ENCODE results near the gene NANP.
"Not testable (repeated sequence)": the region's sequence is repeated elsewhere in the genome, so short reads cannot be mapped to it uniquely, and the experiment has no call there.

The NANP gene

GRCh38 chr20:25605148-25605547, 18.7 kb downstream of the NANP start:
- no peak for DNase-seq

- no peak for DNase-seq
Measured at GRCh38 chr20:25604611-25605010, 19.2 kb downstream of the NANP start.

DNA sequence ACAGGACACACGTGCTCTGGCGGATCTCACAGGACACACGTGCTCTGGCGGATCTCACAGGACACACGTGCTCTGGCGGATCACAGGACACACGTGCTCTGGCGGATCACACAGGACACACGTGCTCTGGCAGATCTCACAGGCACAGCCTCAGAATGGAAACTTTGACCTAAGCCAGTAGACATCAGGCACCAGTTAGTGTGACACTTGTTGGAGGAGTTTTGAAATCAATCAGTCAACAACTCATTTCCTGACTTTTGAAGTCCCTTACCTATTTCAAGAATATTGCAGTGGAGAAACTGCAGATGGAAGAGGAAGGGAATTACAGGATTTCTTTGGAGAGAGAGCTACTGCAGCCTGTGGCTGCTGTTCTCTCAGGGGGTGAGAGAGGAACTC, 20.9 kb downstream of the NANP start:
- not testable (repeated sequence) for DNase-seq

DNA sequence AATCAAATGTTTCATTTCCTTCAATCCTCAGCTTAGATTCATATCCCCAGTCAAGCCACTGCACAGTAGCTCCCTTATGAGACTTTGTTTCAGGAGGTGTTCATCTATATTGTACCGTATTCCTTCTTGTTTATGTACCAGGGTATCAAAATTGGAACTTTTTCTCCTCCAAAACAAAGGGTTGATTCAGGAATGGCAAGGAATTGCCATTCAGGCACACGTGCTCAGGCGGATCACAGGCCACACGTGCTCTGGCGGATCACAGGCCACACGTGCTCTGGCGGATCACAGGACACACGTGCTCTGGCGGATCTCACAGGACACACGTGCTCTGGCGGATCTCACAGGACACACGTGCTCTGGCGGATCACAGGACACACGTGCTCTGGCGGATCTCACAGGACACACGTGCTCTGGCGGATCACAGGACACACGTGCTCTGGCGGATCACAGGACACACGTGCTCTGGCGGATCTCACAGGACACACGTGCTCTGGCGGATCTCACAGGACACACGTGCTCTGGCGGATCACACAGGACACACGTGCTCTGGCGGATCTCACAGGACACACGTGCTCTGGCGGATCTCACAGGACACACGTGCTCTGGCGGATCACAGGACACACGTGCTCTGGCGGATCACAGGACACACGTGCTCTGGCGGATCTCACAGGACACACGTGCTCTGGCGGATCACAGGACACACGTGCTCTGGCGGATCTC, 21.5 kb downstream of the NANP start:
- DNase-seq, result not testable (repeated sequence)

DNA sequence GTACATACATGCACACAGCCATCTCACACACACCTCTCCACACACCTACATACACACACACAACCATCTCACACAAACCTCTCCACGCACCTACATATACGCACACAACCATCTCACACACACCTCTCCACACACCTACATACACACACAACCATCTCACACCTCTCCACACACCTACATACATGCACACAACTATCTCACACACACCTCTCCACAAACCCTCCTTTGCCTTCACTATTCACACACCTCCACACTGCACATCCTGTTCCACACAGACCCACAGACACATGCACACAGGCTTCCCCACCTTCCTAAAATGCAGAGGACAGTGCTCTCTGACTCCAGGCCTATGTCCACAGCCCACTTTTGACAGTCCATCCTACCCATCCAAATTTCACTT, 22.2 kb downstream of the NANP start:
- DNase-seq, result no peak

- DNase-seq, result no peak
Measured at GRCh38 chr20:25600632-25601031, 23.2 kb downstream of the NANP start.

- no peak for DNase-seq
Measured at GRCh38 chr20:25592135-25592852, 31.5 kb downstream of the NANP start.

- not testable (repeated sequence) for DNase-seq
Measured at GRCh38 chr20:25590778-25591177, 33.0 kb downstream of the NANP start.

DNA sequence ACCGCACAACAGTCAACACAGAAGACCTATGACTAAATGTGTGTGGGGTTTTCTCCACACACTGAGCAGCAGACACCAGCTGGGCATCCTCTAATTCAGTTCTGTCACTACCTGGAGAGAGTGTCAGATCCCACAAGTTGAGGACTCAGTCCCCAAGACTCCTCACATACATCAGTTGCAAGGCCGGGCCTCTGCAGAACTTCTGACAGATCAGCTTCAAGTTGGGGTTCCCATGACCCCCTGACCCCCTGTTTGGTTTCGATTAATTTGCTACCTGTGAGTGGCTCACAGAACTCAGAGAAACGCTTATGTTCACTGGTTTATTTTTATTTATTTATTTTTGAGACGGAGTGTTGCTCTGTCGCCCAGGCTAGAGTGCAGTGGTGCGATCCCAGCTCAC, 35.3 kb downstream of the NANP start:
- no peak for DNase-seq

DNA sequence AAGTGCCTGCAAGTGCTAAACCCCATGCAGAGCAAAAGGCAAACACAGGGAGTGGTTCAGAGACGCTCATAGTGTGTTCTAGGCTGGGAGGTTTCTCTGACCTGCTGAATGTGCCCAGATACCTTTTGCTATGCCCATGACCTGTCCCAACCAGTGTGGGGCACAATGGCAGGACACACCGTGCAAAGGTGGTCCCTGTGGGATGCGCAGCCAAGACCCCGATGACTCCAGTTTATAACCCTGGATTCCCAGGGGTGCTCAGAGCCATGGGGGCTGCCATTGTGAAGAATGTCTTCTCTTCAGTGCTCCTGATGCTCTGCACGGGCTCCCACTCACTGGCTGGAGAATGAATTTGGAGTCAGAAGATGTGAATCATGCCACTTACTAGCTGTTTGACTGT, 36.3 kb downstream of the NANP start:
- DNase-seq, result no peak

GRCh38 chr20:25586877-25587276, 36.9 kb downstream of the NANP start:
- DNase-seq, result no peak

GRCh38 chr20:25584905-25585704, 38.7 kb downstream of the NANP start, which contains the start of gene NINL:
Gene NINL, minus strand, starts transcription at chr20:25585531. Its CDS starts 58,944 bp downstream, at chr20:25526587.
- peak; percentile 42 for DNase-seq

DNA sequence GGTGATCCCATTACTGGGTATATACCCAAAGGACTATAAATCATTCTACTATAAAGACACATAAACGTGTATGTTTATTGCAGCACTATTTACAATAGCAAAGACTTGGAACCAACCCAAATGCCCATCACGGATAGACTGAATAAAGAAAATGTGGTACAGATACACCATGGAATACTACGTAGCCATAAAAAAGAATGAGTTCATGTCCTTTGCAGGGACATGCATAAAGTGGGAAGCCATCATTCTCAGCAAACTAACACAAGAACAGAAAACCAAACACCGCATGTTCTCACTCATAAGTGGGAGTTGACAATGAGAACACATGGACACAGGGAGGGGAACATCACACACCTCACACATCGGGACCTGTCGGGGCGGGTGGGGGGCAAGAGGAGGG, 40.2 kb downstream of the NANP start:
- DNase-seq, result not testable (repeated sequence)

DNA sequence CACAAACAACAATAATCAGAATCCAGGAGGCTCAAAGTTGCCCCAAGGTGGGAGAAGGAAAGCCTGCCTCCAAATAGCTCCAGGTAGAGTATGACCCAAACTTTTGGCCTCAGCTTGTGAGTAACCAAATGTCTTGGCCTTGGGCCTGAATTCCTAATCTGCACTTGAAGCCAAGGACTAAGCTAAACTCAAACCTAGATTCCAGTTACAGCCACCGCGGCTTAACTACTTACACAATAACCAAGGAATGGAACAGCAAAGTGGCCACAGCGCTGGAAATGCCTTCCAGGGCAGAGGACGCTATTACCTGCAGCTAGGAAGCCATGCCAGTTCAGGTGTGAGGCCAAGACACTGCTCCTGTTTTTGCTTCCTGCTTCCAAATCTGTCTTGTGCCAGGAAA, 43.1 kb downstream of the NANP start:
- DNase-seq, result no peak

DNA sequence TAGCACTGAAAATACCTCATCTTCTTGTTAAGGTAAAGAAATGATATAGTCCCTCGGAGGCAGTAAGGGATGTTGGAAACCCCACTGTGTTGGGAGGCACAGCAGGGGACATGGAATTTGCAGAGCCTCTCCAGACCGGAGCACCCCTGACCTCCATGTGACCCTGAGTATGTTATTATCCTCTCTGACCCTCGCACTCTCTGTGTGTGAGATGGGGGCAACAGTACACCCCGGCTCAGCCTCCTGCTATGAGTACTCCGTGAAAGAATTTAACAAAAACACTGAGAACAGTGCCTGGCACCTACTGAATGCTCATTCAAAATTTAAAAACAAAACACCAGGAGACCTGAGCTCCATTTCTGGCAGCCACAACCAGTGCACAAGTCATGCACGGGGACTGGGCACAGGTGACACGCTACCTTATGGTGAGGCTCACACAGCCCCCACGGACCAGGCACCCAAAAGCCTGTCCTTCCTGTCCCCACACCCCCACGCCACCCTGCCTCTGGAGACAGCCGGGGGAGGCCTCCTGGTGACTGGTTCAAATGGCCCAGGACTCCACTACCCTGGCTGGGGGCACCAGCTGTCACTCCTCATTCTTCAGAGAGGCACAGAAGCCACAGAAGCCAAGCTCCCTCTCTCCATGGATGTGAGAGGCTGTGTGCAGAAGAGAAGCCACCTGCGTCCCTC, 44.6 kb downstream of the NANP start:
- no peak for DNase-seq

- no peak for DNase-seq
Measured at GRCh38 chr20:25576783-25577530, 46.9 kb downstream of the NANP start.

- no peak for DNase-seq
Measured at GRCh38 chr20:25574411-25574810, 49.4 kb downstream of the NANP start.

DNA sequence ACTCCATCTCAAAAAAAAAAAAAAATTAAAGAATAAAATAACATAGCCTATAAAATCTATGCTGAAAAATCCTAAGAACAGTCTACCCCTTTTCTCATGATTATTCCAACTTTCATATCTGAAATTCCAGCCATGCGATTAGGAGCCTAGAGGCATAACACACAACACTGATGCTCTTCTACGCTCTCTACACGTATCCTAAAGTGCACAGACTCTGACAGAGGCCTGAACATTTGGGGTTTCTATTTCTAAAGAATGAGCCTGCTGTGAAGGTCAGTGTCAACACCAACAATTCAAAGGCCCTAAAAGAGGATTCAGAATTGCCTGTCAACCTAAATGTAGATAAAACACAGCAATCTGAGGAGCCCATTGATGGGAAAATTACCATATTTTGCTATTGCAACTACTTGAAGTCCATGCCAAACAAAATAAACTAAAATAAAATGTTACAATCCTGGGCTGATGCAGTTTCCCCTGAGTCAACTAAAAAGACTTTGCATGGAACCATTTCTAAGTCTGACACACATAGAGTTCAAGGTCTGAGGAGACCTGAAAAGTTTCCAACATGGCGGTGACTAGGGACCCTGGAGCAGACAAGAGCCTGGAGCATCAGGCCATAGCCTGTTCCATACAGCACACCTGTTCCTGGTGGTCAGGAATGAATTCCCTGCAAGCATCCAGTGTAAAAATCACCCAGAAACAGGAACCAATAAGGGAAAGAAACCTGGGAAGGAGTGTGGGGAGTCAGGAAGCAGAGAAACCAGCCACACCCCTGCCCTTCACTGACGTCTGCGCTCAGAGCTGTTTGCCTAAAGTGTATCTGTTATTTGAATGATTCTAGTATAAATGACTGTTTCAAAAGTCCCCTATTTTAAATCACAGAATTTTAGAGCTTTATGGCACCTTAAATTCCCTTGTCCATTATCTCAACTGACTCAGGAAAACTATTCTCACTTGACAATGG, 50.2 kb downstream of the NANP start:
- DNase-seq, result no peak

DNA sequence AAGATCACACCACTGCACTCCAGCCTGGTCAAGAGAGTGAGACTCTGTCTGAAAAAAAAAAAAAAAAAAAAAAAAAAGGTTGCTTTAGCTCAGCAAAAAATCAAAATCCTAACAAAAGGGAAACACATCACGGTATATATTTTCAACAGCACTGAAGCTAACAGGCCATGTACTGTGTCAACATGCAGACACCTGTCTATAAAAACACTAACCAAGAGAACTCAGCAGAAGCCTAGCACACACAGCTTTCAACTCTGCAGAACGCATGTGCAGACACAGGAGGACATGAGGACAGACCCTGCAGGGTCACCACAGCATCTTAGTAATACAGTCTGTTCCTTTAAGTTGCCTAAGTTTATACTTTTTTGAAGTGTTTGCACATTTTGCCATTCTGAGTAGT, 52.0 kb downstream of the NANP start:
- DNase-seq, result no peak

- no peak for DNase-seq
Measured at GRCh38 chr20:25571240-25571639, 52.6 kb downstream of the NANP start.

- DNase-seq, result no peak
Measured at GRCh38 chr20:25570148-25570530, 53.7 kb downstream of the NANP start.

Measured in activated naive CD4-positive, alpha-beta T cell treated with Interleukin-2 at 50 U/mL for 16 hours (primary cell).